ENCODE measurements around the gene SLC2A13. TPM values are rescaled to one million over a fixed set of nuclear protein-coding genes. Genes with fewer than 3 reads are reported as not detected.
"Not testable (repeated sequence)": the region's sequence is repeated elsewhere in the genome, so short reads cannot be mapped to it uniquely, and the experiment has no call there.

SLC2A13 gene
- total and polyA plus RNA-seq, 2 donors = 8.5 to 36.7 TPM

GRCh38 chr12:39902821-39903220 is 203.1 kb downstream of the SLC2A13 start:
- no peaks in the 10 kb centered on the region for H3K36me3 ChIP-seq (ENCODE audit: insufficient read depth)
- DNase-seq (ENCODE audit: extremely low spot score) = no peak
- WGBS = 77% methylated on average over 2 of the region's 2 CpGs
- H3K4me3 ChIP-seq (ENCODE audit: low read depth, low read length) = no peak overlapping the region
- H3K4me1 ChIP-seq (ENCODE audit: insufficient read depth) = no peaks in the 10 kb centered on the region
- no peak overlapping the region for H3K27ac ChIP-seq (ENCODE audit: low read depth)

DNA sequence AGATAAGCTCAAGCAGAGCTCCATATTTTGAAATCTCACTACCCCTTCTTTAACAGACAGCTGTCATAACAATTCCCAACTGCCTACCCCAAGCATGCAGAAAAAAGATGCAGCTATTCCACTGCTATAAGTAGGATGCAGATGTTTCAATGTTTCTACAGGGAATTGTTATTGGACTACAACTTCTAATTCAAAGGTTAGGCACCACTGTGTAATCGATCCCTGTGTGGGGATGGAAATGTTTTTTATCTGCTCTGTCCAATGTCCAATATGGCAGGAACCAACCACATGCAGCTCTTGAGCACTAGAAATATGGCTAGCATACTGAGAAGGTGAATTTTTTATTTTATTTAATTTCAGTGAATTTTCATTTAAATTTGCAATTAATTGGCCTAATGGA is 208.6 kb downstream of the SLC2A13 start:
- 93% methylated on average over 1 of the region's 1 CpG for whole genome bisulfite sequencing
- Histone ChIP-seq H3K4me1 (ENCODE audit: insufficient read depth) (no peaks in the 10 kb centered on the region), H3K27ac (ENCODE audit: low read depth) (no peak overlapping the region), H3K36me3 (ENCODE audit: insufficient read depth) (no peaks in the 10 kb centered on the region), H3K4me3 (ENCODE audit: low read depth, low read length) (no peak overlapping the region)
- DNase-seq (ENCODE audit: extremely low spot score) = no peak

GRCh38 chr12:39893388-39893787 is 212.5 kb downstream of the SLC2A13 start:
- not testable (repeated sequence) for H3K27ac ChIP-seq (ENCODE audit: low read depth); DNase-seq (ENCODE audit: extremely low spot score); H3K4me1 ChIP-seq (ENCODE audit: insufficient read depth); H3K4me3 ChIP-seq (ENCODE audit: low read depth, low read length); H3K36me3 ChIP-seq (ENCODE audit: insufficient read depth)
- 95% methylated on average over 6 of the region's 6 CpGs for WGBS

DNA sequence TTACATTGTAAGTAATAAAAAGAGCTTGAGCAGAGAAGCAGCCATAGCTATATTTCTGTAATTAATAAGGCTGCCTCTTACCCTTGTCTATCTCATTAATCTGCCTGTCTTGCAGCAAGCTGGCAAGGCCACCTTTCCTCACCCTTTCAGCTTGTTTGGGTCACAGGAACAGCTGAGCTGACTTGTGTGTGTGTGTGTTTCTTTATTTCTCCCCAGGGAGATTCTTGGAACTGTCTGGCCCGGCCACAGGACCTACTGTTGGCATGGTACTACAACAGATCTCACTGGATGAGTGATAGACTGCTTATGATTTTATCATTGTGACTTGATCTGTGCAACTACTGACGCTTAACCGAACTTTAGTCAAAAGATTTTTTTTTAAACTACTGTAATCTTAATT is 213.7 kb downstream of the SLC2A13 start:
- no peak for DNase-seq (ENCODE audit: extremely low spot score)
- 68% methylated on average over 3 of the region's 3 CpGs for WGBS
- no peak overlapping the region for H3K27ac ChIP-seq (ENCODE audit: low read depth)

DNA sequence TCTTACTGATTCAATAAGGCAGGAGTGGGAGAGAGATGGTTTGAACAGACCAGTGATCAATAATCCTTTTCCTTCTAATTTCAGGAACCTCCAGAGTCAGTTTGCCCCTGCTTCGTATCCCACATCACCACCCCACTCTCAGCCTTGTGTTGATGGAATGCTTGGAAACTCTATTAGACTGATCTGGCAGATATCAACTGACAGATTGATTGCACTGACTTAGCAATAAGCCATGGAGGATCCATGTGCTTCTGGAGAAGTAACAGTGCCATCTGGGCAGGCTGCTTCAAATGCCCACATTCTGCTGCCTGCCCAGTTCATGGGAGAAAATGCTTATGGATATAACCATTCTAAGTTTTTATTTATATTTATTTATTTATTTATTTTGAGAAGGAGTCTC is 218.0 kb downstream of the SLC2A13 start:
- no peaks in the 10 kb centered on the region for H3K36me3 ChIP-seq (ENCODE audit: insufficient read depth)
- no peaks in the 10 kb centered on the region for H3K4me1 ChIP-seq (ENCODE audit: insufficient read depth)
- DNase-seq (ENCODE audit: extremely low spot score) = no peak
- H3K27ac ChIP-seq (ENCODE audit: low read depth) = no peak overlapping the region
- WGBS = 95% methylated on average over 1 of the region's 1 CpG
- no peak overlapping the region for H3K4me3 ChIP-seq (ENCODE audit: low read depth, low read length)

More for the DNA sequence above, 213.7 kb downstream of the SLC2A13 start:
- H3K36me3 ChIP-seq (ENCODE audit: insufficient read depth) = no peaks in the 10 kb centered on the region
- no peak overlapping the region for H3K4me3 ChIP-seq (ENCODE audit: low read depth, low read length)
- no peaks in the 10 kb centered on the region for H3K4me1 ChIP-seq (ENCODE audit: insufficient read depth)

GRCh38 chr12:39886106-39886505 is 219.8 kb downstream of the SLC2A13 start:
- no peaks in the 10 kb centered on the region for H3K4me1 ChIP-seq (ENCODE audit: insufficient read depth)
- 97% methylated on average over 3 of the region's 3 CpGs for WGBS
- no peaks in the 10 kb centered on the region for H3K36me3 ChIP-seq (ENCODE audit: insufficient read depth)
- no peak overlapping the region for H3K4me3 ChIP-seq (ENCODE audit: low read depth, low read length)
- DNase-seq (ENCODE audit: extremely low spot score) = no peak
- H3K27ac ChIP-seq (ENCODE audit: low read depth) = no peak overlapping the region

DNA sequence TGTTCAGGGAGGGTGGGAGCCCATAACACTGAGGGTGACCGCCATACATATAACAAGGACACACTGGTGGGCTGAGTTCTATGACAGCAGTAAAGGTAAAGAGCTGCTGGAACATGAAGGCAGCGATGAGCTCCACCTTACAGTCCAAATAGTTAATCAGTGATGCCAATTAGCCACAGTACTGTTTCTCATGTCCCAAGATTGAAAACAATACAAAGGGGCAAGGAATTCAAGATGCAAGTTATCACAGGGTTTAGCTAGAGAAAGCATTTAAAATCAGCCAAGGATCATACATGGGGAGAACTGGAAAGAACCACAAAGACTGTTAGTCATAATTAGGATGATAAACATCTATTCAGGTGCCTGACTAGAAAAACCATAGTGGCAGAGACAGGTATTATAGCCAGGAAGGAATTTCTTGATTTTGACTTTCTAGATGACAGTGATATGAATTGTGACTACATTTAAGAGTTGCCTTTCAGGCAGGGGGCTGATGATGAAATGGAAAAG is 221.2 kb downstream of the SLC2A13 start:
- 100% methylated on average over 2 of the region's 2 CpGs for WGBS
- DNase-seq (ENCODE audit: extremely low spot score) = no peak
- Histone ChIP-seq H3K36me3 (ENCODE audit: insufficient read depth) (no peaks in the 10 kb centered on the region), H3K4me1 (ENCODE audit: insufficient read depth) (no peaks in the 10 kb centered on the region), H3K27ac (ENCODE audit: low read depth) (no peak overlapping the region), H3K4me3 (ENCODE audit: low read depth, low read length) (no peak overlapping the region)

GRCh38 chr12:39883411-39883810 is 222.5 kb downstream of the SLC2A13 start:
- H3K4me3 ChIP-seq (ENCODE audit: low read depth, low read length) = no peak overlapping the region
- no peaks in the 10 kb centered on the region for H3K4me1 ChIP-seq (ENCODE audit: insufficient read depth)
- WGBS = 37% methylated on average over 2 of the region's 2 CpGs

DNA sequence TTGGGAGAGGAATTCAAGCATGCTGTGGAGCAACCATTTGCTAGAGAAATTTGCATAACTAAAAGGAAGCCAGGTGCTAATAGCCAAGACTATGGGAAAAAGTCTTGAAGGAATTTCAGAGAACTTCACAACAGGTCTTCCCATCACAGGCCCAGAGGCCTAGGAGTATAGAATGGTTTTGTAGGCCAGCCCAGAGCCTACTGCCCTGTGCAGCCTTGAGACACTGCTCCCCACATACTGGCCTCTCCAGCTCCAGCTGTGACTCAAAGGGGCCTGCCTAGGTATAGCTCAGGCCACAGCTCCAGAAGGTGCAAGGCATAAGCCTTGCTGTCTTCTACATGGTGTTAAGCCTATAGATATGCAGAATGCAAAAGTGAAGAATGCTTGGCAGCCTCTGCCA is 227.1 kb downstream of the SLC2A13 start:
- DNase-seq (ENCODE audit: extremely low spot score) = no peak
- Histone ChIP-seq H3K4me3 (ENCODE audit: low read depth, low read length) (no peak overlapping the region), H3K27ac (ENCODE audit: low read depth) (no peak overlapping the region), H3K4me1 (ENCODE audit: insufficient read depth) (no peaks in the 10 kb centered on the region), H3K36me3 (ENCODE audit: insufficient read depth) (no peaks in the 10 kb centered on the region)

More at GRCh38 chr12:39883411-39883810, 222.5 kb downstream of the SLC2A13 start:
- no peaks in the 10 kb centered on the region for H3K36me3 ChIP-seq (ENCODE audit: insufficient read depth)
- no peak overlapping the region for H3K27ac ChIP-seq (ENCODE audit: low read depth)
- DNase-seq (ENCODE audit: extremely low spot score) = no peak

DNA sequence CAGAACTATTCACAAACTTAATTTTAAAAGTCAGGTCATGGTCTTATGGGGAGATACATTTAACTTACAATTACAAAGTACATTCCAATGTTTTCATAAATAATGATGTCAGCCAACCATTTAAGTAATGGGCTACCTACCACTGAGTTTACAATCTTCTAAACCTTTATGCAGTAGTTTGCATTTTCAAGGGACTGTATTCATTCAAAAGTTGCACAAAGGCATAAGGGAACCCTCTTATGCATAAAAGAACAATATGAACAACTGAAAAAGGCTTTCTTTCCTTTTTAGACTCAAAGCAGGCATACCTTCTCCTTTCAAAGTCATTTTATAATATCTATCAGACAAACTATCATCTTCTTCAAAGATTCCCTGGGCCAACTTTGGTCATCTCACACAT is 230.2 kb downstream of the SLC2A13 start:
- Histone ChIP-seq H3K4me3 (ENCODE audit: low read depth, low read length) (no peak overlapping the region), H3K27ac (ENCODE audit: low read depth) (no peak overlapping the region), H3K36me3 (ENCODE audit: insufficient read depth) (no peaks in the 10 kb centered on the region), H3K4me1 (ENCODE audit: insufficient read depth) (no peaks in the 10 kb centered on the region)
- no peak for DNase-seq (ENCODE audit: extremely low spot score)

DNA sequence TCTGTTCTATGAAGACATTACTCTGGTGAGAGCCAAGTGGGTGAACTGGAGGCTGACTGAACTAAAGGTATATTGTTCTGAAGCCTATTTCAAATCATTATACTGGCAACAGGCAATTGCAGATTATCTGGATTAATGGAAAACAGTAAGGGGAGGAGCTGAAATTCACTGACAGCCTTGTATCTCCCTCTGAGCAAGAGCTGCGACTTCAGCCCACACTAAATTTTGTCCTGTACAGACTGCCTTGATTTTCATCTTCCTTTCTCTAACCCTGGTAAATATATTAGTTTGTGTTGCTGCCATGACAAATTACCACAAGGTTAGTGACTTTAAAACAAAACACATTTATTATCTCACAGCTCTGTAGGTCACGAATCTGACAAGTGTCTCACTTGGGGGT is 231.1 kb downstream of the SLC2A13 start:
- DNase-seq (ENCODE audit: extremely low spot score) = no peak
- 94% methylated on average over 2 of the region's 2 CpGs for WGBS

GRCh38 chr12:39873065-39873464 is 232.8 kb downstream of the SLC2A13 start:
- Histone ChIP-seq H3K4me3 (ENCODE audit: low read depth, low read length) (no peak overlapping the region), H3K27ac (ENCODE audit: low read depth) (no peak overlapping the region), H3K36me3 (ENCODE audit: insufficient read depth) (no peaks in the 10 kb centered on the region), H3K4me1 (ENCODE audit: insufficient read depth) (no peaks in the 10 kb centered on the region)
- 75% methylated on average over 1 of the region's 1 CpG for WGBS
- DNase-seq (ENCODE audit: extremely low spot score) = no peak

More for the DNA sequence above, 231.1 kb downstream of the SLC2A13 start:
- no peak overlapping the region for H3K4me3 ChIP-seq (ENCODE audit: low read depth, low read length)
- H3K4me1 ChIP-seq (ENCODE audit: insufficient read depth) = no peaks in the 10 kb centered on the region
- H3K27ac ChIP-seq (ENCODE audit: low read depth) = no peak overlapping the region
- no peaks in the 10 kb centered on the region for H3K36me3 ChIP-seq (ENCODE audit: insufficient read depth)

- WGBS = 93% methylated on average over 3 of the region's 3 CpGs
- no peaks in the 10 kb centered on the region for H3K36me3 ChIP-seq (ENCODE audit: insufficient read depth)
- no peak overlapping the region for H3K4me3 ChIP-seq (ENCODE audit: low read depth, low read length)
- no peak overlapping the region for H3K27ac ChIP-seq (ENCODE audit: low read depth)
- DNase-seq (ENCODE audit: extremely low spot score) = no peak
- no peaks in the 10 kb centered on the region for H3K4me1 ChIP-seq (ENCODE audit: insufficient read depth)
Measured at GRCh38 chr12:39872425-39872824, 233.5 kb downstream of the SLC2A13 start.

- H3K36me3 ChIP-seq (ENCODE audit: insufficient read depth) = no peaks in the 10 kb centered on the region
- 69% methylated on average over 1 of the region's 1 CpG for WGBS
Measured at GRCh38 chr12:39868328-39868725, 237.6 kb downstream of the SLC2A13 start.

More at GRCh38 chr12:39868328-39868725, 237.6 kb downstream of the SLC2A13 start:
- no peak for DNase-seq (ENCODE audit: extremely low spot score)
- Histone ChIP-seq H3K27ac (ENCODE audit: low read depth) (no peak overlapping the region), H3K4me3 (ENCODE audit: low read depth, low read length) (no peak overlapping the region), H3K4me1 (ENCODE audit: insufficient read depth) (no peaks in the 10 kb centered on the region)
